Measurements from ENCODE around the gene ZNF445. TPM values are rescaled to one million over a fixed set of nuclear protein-coding genes. Genes with fewer than 3 reads are reported as not detected.
A peak's percentile ranks its signal among the peaks of the same experiment; 100 is the strongest.

ZNF445 gene
- total and polyA plus RNA-seq, 2 of the 8 experiments (the other 6 are each of a cell fraction or from before 2014, with no cell fraction given): 3.3 to 26.3 TPM

DNA sequence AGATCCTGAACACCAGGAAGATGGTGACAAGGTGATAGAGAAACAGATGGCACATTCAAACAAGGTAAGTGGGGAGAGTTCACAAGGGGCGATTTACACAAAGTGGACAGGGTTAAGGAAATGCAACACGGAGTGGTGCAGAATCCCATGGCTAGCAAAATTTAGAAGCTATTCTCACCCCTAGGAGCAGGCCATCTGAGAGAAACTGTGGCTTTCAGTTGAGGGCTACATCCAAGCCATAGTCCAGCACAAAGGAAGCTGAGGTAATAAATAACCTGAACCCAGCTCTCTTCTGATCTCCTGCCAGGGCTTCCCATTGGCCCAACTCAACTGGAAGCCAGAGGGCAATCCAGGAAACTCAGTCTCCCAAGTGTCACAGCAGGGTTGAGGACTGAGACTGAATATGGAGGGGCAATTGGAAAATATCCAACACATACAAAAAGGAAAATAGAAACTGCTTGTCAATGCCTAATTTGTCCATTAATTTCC lies 1.2 kb upstream of the ZNF445 start:
- Histone ChIP-seq H3K79me2 (ENCODE audit: control insufficient read depth in 1 of 2, insufficient read depth in 2 of 2, low read length in 2 of 2) (peaks cover 0 to 29% of the 10 kb centered on the region in 2 experiments; a peak in 2 of 4 replicates), H2AK5ac (ENCODE audit: low read depth, low read length) (no peak overlapping the region), H3K23me2 (ENCODE audit: low read depth, low read length) (peaks cover 4% of the 10 kb centered on the region; the same call in 1 of the 2 replicates), H3K4ac (replicated peaks; ENCODE audit: insufficient read length, low read depth, low read length) (no peak overlapping the region), H3K23ac (ENCODE audit: insufficient read length) (no peak overlapping the region), H2BK5ac (ENCODE audit: low read depth, low read length) (no peak overlapping the region), H4K91ac (replicated peaks; ENCODE audit: insufficient read length, low read length) (no peak overlapping the region), H2AFZ (ENCODE audit: low read length) (no peak overlapping the region), H2BK15ac (ENCODE audit: low read length) (no peak overlapping the region), H2BK20ac (ENCODE audit: low read length) (no peak overlapping the region), H3K14ac (ENCODE audit: insufficient read length) (no peak overlapping the region), H3K9me3 (ENCODE audit: insufficient read depth in 2 of 2, low read depth in 1 of 2, low read length in 1 of 2) (no peaks in the 10 kb centered on the region), H4K20me1 (replicated peaks in 1 of 2; ENCODE audit: control insufficient read depth in 1 of 2, insufficient read depth in 2 of 2, low read length in 2 of 2) (no peaks in the 10 kb centered on the region), H3K18ac (ENCODE audit: extremely low read depth, low read length) (no peak overlapping the region), H3K9ac (replicated peaks in 1 of 4; ENCODE audit: extremely low read depth in 1 of 4, low read depth in 3 of 4, low read length in 3 of 4) (no peak overlapping the region), H3K4me2 (ENCODE audit: insufficient read depth in 1 of 2, low read depth in 2 of 2, low read length in 2 of 2) (peak overlapping the region in 1 of 2 experiments; percentile 88; a peak in 1 of 4 replicates), H2BK12ac (ENCODE audit: low read depth, low read length) (no peak overlapping the region), H3K27me3 (replicated peaks in 1 of 4; ENCODE audit: control insufficient read depth in 3 of 4, extremely low read depth in 1 of 4, insufficient read depth in 3 of 4, low read length in 3 of 4) (peaks cover 0 to 3% (median 0%) of the 10 kb centered on the region in 4 experiments; a peak in 2 of 7 replicates), H3K36me3 (ENCODE audit: control insufficient read depth in 2 of 4, insufficient read depth in 4 of 4, low read length in 3 of 4) (no peaks in the 10 kb centered on the region), H3K27ac (ENCODE audit: low read depth, low read length) (no peak overlapping the region), H4K8ac (ENCODE audit: extremely low read depth, insufficient read depth, low read length) (no peak overlapping the region), H3K4me1 (replicated peaks in 1 of 4; ENCODE audit: control insufficient read depth in 3 of 4, insufficient read depth in 4 of 4, low read length in 3 of 4) (no peaks in the 10 kb centered on the region; a peak in 3 of 7 replicates), H2BK120ac (replicated peaks; ENCODE audit: low read depth, low read length) (no peak overlapping the region), H3K56ac (replicated peaks; ENCODE audit: insufficient read length, low read depth, low read length) (no peak overlapping the region), H3K4me3 (ENCODE audit: extremely low read depth in 1 of 4, insufficient read depth in 2 of 4, low read depth in 3 of 4, low read length in 4 of 4) (no peak overlapping the region), H4K5ac (ENCODE audit: insufficient read length, low read depth, low read length) (no peak overlapping the region), H3K79me1 (ENCODE audit: low read depth, low read length) (no peaks in the 10 kb centered on the region; the same call in 1 of the 2 replicates)
- TF ChIP-seq CHD1 (IDR thresholded peaks at IDR 0.05; ENCODE audit: low read depth, low read length): no peak
- no peak for TF ChIP-seq GTF2F1 (IDR thresholded peaks at IDR 0.05; ENCODE audit: borderline replicate concordance, low read depth, low read length)
- no peak for TF ChIP-seq USF2 (IDR thresholded peaks at IDR 0.05; ENCODE audit: low read length)
- no peak for FAIRE-seq
- WGBS, 2 experiments (ENCODE audit: extremely low coverage in 1 of 2, insufficient coverage in 1 of 2, insufficient read length in 1 of 2, insufficient replicate concordance in 2 of 2, low coverage in 1 of 2, low lambda C conversion rate in 2 of 2, missing lambda C conversion rate in 1 of 2): 84% methylated on average over 2 of the region's 2 CpGs; no CpG with 5 or more reads in 1 of the 2 experiments
- ChIA-PET CTCF (ENCODE audit: partially characterized antibody) (interaction anchor here (1.0 to 1.4 kb wide), 3 partner anchors 10 to 51 kb away, joined by 3 read pairs; no protein-coding TSS in a partner anchor), POLR2A (ENCODE audit: partially characterized antibody) (interaction anchor here (1.0 to 2.0 kb wide), 5 partner anchors 10 to 106 kb away, joined by 3 to 7 read pairs (median 3); partner anchors contain the start of gene ZNF660)
- no peak for DNase-seq (ENCODE audit: low read depth in 1 of 2, low spot score in 2 of 2)
